ENCODE data around the gene CSNK1E.
"Not testable (repeated sequence)": the region's sequence is repeated elsewhere in the genome, so short reads cannot be mapped to it uniquely, and the experiment has no call there.

Gene CSNK1E

DNA sequence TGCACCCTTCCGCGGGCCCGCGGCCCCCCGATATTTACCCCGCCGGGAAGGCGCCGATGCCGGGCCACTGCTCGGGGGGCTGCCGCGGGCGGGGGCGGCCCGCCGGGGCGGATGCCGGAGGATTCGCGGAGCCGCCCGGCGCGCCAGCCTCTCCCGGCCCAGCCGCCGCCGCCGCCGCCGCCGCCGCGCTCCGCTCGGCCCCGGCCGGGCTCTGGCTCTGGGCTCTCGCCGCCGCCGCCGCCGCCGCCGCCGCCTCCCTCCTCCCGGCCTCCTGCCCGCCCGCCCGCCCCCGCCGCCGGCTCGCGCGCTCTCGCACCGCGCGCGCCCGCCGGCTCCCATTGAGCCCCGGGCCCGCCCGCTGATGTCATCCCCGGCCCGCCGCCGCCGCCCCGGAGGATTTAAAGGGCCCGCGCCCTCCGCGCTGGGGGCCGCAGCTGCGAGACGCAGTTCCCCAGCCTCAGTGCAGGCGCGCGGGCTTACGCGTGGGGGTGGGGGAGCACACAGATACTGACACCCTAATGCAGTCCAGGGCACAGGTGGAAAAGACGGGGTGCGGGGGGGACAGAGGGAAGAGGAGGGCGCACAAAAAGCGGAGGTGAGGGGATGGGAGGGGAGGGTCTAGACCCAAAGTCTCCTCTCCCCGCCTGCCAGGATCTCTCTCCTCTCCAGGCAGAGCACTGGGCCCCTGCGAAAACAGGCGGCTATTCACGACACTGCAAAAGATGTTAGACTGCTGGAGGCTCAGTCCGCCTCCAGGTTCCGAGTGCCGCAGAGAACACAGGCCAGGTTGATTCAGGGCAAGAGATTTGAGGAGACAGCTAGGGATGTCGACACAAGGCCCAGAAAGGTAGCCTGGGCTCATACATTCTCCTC, at the start of gene CSNK1E:
CSNK1E (minus strand) TSS at position 312 of the 873 bp plus-strand sequence. CDS start 3,276 bp downstream, outside the sequence.
- peak; percentile 89 for DNase-seq (ENCODE audit: low spot score)

- DNase-seq (ENCODE audit: low spot score): not testable (repeated sequence)
Observed at GRCh38 chr22:38365829-38366228, 48.6 kb upstream of the CSNK1E start.

DNA sequence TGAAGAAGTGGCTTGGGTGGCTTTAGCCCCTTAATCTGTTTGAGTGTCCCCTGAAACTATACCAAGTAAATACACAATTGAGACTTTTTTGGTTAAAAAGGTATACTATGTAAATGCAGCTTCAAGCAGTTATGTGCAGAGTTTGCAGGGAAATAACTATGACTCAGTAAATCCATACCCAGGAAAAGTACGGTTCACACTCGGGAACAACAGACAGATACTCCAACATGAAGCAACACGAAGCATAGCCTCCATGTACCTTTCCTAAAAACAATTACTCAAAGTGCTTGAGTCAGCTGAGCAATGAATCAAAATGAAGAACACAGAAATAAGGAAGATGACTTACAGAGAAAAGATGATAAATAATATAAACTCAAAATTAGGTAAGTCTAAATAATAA, 47.9 kb upstream of the CSNK1E start:
- not testable (repeated sequence) for DNase-seq (ENCODE audit: low spot score)

- not testable (repeated sequence) for DNase-seq (ENCODE audit: low spot score)
Observed at GRCh38 chr22:38360560-38360959, 43.3 kb upstream of the CSNK1E start.

GRCh38 chr22:38359817-38360216, 42.6 kb upstream of the CSNK1E start:
- not testable (repeated sequence) for DNase-seq (ENCODE audit: low spot score)

DNA sequence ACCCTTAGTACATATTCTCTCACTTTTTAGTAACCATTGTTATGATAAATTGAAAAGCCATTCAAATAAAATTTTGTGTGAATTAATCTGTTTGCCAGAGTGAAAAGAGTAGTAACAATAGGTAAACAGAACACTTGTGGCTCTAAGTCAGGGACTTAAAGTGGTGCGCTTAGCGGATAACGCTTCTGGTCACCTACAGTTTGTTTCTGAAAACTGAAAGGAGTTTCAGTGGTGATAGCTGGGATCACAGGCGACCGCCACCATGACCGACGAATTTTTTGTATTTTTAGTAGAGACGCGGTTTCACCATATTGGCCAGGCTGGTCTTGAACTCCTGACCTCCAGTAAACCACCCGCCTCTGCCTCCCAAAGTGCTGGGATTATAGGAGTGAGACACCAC, 40.7 kb upstream of the CSNK1E start:
- not testable (repeated sequence) for DNase-seq (ENCODE audit: low spot score)

DNA sequence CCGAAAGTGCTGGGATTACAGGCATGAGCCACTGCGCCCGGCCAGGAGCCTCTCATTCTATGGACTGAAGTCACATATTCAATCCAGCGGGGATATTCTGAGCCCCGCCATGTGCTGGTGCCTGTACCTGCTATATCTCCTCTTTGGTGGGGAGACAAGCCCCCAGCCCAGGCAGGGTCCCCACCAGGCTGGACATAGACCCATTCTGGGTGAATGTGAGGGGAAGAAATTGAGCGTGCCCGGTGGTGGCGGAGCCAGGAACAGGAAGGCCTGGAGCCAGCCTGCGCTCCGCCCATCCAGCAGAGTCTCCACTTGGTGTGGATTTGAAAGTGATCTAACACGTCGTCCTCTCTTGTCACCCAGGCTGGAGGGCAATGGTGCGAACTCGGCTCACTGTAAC, 38.0 kb upstream of the CSNK1E start:
- DNase-seq (ENCODE audit: low spot score): no peak

- peak; percentile 4 for DNase-seq (ENCODE audit: low spot score)
Observed at GRCh38 chr22:38353701-38354100, 36.5 kb upstream of the CSNK1E start.

GRCh38 chr22:38353142-38353629, 36.0 kb upstream of the CSNK1E start:
- peak; percentile 79 for DNase-seq (ENCODE audit: low spot score)

- DNase-seq (ENCODE audit: low spot score): no peak
Observed at GRCh38 chr22:38352436-38352835, 35.2 kb upstream of the CSNK1E start.

DNA sequence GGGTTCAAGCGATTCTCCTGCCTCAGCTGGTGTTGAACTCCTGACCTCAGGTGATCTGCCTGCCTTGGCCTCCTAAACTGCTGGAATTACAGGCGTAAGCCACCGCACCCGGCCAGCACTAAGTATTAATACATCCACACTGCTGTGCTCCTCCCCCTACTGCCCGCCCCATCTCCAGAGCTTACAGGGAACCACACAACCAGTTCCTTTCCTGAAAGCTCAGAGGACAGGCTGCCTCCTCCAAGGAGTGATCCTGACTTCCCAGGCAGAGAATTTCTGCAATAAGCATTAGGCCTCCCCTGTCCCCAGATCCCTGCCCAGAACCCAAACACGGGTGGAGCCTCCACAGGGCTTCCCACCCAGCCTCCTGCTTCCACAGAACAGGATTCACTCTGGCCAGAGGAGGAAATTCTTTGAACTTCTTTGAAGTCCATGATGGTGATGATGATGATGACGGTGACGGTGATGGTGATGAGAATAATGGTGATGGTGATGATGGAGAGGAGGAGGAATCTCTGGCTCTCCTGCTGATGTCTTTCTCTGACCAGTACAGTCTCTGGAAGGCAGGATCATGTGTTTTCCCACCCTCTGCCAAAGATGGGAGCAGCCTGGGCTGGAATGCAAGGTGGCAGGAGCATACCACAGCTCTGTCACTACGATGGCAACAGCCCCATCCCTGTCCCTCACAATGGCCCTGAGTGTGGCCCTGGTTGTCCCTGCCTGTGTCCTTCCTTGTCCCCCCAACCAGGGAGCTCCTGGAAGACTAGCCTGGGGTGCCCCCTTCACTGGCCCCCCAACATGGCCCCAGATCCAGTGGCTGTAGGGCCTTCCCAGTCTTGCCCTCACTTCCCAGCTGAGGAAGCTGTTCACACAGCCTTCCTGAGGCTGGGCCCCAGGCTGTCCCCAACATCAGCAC, 33.5 kb upstream of the CSNK1E start:
- DNase-seq (ENCODE audit: low spot score): no peak

DNA sequence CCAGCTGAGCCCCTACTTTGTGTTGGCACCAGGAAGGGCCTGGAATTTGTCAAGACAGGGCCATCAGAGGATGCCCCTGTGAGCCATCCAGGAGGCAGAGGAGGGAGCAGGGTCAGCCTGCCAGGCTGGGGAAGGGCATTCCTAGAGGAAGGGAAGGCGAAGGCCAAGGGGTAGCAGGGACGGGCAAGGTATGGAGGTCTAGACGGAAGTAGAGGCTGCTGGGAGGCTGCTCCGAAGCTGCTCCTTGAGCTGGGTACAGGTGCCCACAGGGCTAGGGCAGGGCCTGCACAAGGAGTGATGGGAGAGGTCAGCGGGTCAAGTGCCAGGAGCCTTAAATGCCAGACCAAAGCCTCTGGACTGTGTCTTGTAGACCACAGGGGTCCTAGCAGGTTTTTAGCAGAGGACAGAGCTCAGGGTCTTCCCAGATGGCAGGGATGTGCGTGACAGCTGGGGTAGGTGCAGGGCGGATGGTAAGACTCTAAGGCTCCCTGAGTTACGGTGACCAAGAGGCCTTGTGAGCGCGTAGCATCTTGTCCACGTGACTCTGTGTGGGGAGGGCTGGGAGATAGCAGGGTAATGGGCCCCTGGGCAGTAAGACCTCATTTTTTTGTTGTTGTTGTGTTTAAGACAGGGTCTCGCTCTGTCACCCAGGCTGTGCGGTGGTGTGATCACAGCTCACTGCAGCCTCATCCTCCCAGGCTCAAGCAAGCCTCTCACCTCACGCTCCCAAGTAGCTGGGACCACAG, 31.7 kb upstream of the CSNK1E start:
- DNase-seq (ENCODE audit: low spot score): no peak

GRCh38 chr22:38347944-38348750, 30.9 kb upstream of the CSNK1E start:
- no peak for DNase-seq (ENCODE audit: low spot score)

- no peak for DNase-seq (ENCODE audit: low spot score)
Observed at GRCh38 chr22:38347181-38347943, 30.1 kb upstream of the CSNK1E start.

DNA sequence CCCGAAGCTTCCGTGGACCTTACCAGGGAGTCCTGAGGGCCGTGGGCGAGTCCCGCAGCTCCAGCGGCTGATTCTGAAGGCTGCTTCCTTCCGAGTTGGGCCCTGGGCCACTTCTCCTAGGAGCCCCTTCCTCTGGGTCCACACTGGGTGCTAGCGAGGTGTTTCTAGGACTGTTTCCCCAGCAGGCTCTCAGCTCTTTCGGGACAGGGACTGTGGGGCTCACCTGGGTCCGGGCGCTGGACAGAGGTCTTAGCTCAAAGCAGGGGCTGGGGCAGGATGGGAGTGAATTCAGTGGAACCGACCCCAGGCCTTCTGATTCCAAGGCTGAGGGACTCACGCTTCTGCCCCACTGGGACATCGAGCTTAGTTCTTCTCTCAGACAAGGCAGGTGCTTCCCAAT, 29.3 kb upstream of the CSNK1E start:
- no peak for DNase-seq (ENCODE audit: low spot score)

- DNase-seq (ENCODE audit: low spot score): no peak
Observed at GRCh38 chr22:38345782-38346181, 28.5 kb upstream of the CSNK1E start.

GRCh38 chr22:38339893-38340292, 22.7 kb upstream of the CSNK1E start:
- not testable (repeated sequence) for DNase-seq (ENCODE audit: low spot score)

GRCh38 chr22:38338772-38339379, 21.6 kb upstream of the CSNK1E start:
- no peak for DNase-seq (ENCODE audit: low spot score)

GRCh38 chr22:38336699-38337098, 19.5 kb upstream of the CSNK1E start:
- no peak for DNase-seq (ENCODE audit: low spot score)

GRCh38 chr22:38335077-38335476, 17.8 kb upstream of the CSNK1E start:
- DNase-seq (ENCODE audit: low spot score): no peak
